Lower leg skin (tissue), 4 donors: Measurements from ENCODE around the gene ILDR2. TPM values are rescaled to one million over a fixed set of nuclear protein-coding genes. Genes with fewer than 3 reads are reported as not detected.

ENCODE experiments used
- DNase-seq, 2 donors: peaks; one replicate each; pipeline ENCODE4 v3.0.0-alpha.2; 2019; ENCODE audit warnings: low spot score in 2 of 2
- H3K4me3 ChIP-seq: fragments of 200-600 bp; sonication (generic); 2 replicates; pipeline ENCODE4 v1.5.1; 2017; ENCODE audit warnings: mild to moderate bottlenecking, low read depth; ENCODE audit not compliant: poor library complexity, severe bottlenecking
- CTCF ChIP-seq, 3 donors: fragments of 450-650 bp; IDR thresholded peaks; one replicate each; pipeline ENCODE4 v1.5.1; 2016; ENCODE audit warnings: antibody characterized with exemption in 3 of 3, mild to moderate bottlenecking in 3 of 3, moderate library complexity in 2 of 3
- POLR2A ChIP-seq, 2 donors: fragments of 450-650 bp; IDR thresholded peaks; one replicate each; pipeline ENCODE4 v1.6.1; 2016 to 2017; ENCODE audit warnings: antibody characterized with exemption in 2 of 2, mild to moderate bottlenecking in 1 of 2, moderate library complexity in 1 of 2
- WGBS, 2 donors: methylation state at CpG; one replicate each; pipeline ENCODE4 v1.1.5; 2018; 5-methylcytosine and 5-hydroxymethylcytosine counted together
- intact Hi-C: fragments of 100-400 bp; cut with DNase I; formaldehyde crosslinking; loops from one replicate; pipeline ENCODE4 v1.15.0; 2023; ENCODE audit warnings: low total_unique reads
- total RNA-seq, 4 donors: library from RNA; depleted of rRNA; stranded (reverse); fragments of >200 nt; gene quantifications; one replicate each; pipeline ENCODE4 v1.1.0, GENCODE V29; 2016

Gene ILDR2
- total RNA-seq, 4 donors from 2014 or later: 0.29 to 0.46 (median 0.42) TPM; not detected in 1

GRCh38 chr1:166905900-166906299 is 69.4 kb downstream of the ILDR2 start:
- no peak overlapping the region for H3K4me3 ChIP-seq
- intact Hi-C loops: no loop called here
- WGBS, 2 donors: 44 to 56% methylated on average over 3 of the region's 3 CpGs
- DNase-seq: no peak
- TF ChIP-seq POLR2A (IDR thresholded peaks at IDR 0.05): no peak
- no peak for TF ChIP-seq CTCF (IDR thresholded peaks at IDR 0.05)

- TF ChIP-seq CTCF (IDR thresholded peaks at IDR 0.05) (no peak), POLR2A (IDR thresholded peaks at IDR 0.05) (no peak)
- intact Hi-C loops: no loop called here
- H3K4me3 ChIP-seq: no peak overlapping the region
- no peak for DNase-seq
- WGBS, 2 donors: 46 to 58% methylated on average over 2 of the region's 2 CpGs
Observed at GRCh38 chr1:166905136-166905535, 70.2 kb downstream of the ILDR2 start.

GRCh38 chr1:166903232-166903631 is 72.1 kb downstream of the ILDR2 start:
- no peak overlapping the region for H3K4me3 ChIP-seq
- intact Hi-C loops: no loop called here
- no peak for DNase-seq
- TF ChIP-seq POLR2A (IDR thresholded peaks at IDR 0.05) (no peak), CTCF (IDR thresholded peaks at IDR 0.05) (no peak)
- WGBS, 2 donors: 63 to 73% methylated on average over 1 of the region's 1 CpG

GRCh38 chr1:166902279-166902678 is 73.1 kb downstream of the ILDR2 start:
- 63 to 93% methylated on average over 1 of the region's 1 CpG for whole genome bisulfite sequencing, 2 donors
- no peak overlapping the region for H3K4me3 ChIP-seq
- DNase-seq: no peak
- intact Hi-C loops: no loop called here
- no peak for TF ChIP-seq CTCF (IDR thresholded peaks at IDR 0.05)
- TF ChIP-seq POLR2A (IDR thresholded peaks at IDR 0.05): no peak

GRCh38 chr1:166900987-166901386 is 74.4 kb downstream of the ILDR2 start:
- intact Hi-C loops: no loop called here

More at GRCh38 chr1:166900987-166901386, 74.4 kb downstream of the ILDR2 start:
- TF ChIP-seq CTCF (IDR thresholded peaks at IDR 0.05) (no peak), POLR2A (IDR thresholded peaks at IDR 0.05) (no peak)
- WGBS, 2 donors: 43 to 53% methylated on average over 4 of the region's 4 CpGs
- DNase-seq: no peak
- H3K4me3 ChIP-seq: no peak overlapping the region
